GM06990 (cell line): Measurements from ENCODE around the gene GJA1.

Experiments used
- DNase-seq: peaks from one replicate; pipeline ENCODE4 v3.0.0-alpha.2; 2011; ENCODE audit not compliant: insufficient read length; ENCODE audit errors: extremely low read depth
- H3K27me3 ChIP-seq: replicated peaks from 2 replicates; pipeline ENCODE4 v1.6.0; 2011; ENCODE audit warnings: low read length; ENCODE audit not compliant: control insufficient read depth, insufficient read depth
- H3K36me3 ChIP-seq: 2 replicates; pipeline ENCODE4 v1.5.1; 2011; ENCODE audit warnings: low read length; ENCODE audit not compliant: control insufficient read depth, insufficient read depth
- H3K4me3 ChIP-seq: replicated peaks from 2 replicates; pipeline ENCODE4 v1.5.1; 2011; ENCODE audit warnings: low read depth, mild to moderate bottlenecking, control low read depth, low read length
- TF ChIP-seq, protein P1 (sequence below): IDR thresholded peaks from 2 replicates; pipeline ENCODE4 v1.5.1; 2011; ENCODE audit warnings: low read length, control low read depth, mild to moderate bottlenecking, inconsistent platforms; ENCODE audit not compliant: insufficient read depth, poor library complexity, severe bottlenecking

GJA1 gene

DNA sequence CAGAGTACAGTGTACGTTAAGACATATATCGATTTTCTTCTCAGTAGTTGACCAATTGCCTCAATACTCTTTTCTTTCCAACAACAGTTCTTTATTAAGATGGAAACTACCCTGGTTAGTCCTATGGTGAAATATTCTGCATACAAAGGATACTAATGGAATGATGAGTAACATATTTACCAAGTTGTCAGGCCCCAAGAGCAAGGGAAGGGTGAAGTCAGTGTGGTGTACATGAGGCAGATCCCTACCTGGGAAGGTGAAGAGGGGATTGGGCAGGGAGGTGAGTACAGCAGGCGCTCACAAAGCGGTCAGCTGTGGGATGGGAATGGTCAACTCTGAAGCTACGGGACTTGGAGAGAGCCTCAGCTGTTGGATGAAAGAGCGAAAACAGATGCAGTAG, 29.7 kb downstream of the GJA1 start:
- H3K4me3 ChIP-seq: no peak overlapping the region
- H3K27me3 ChIP-seq: no peaks in the 10 kb centered on the region
- DNase-seq: no peak
- TF ChIP-seq, protein P1, sequence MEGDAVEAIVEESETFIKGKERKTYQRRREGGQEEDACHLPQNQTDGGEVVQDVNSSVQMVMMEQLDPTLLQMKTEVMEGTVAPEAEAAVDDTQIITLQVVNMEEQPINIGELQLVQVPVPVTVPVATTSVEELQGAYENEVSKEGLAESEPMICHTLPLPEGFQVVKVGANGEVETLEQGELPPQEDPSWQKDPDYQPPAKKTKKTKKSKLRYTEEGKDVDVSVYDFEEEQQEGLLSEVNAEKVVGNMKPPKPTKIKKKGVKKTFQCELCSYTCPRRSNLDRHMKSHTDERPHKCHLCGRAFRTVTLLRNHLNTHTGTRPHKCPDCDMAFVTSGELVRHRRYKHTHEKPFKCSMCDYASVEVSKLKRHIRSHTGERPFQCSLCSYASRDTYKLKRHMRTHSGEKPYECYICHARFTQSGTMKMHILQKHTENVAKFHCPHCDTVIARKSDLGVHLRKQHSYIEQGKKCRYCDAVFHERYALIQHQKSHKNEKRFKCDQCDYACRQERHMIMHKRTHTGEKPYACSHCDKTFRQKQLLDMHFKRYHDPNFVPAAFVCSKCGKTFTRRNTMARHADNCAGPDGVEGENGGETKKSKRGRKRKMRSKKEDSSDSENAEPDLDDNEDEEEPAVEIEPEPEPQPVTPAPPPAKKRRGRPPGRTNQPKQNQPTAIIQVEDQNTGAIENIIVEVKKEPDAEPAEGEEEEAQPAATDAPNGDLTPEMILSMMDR: no peak
- H3K36me3 ChIP-seq: no peaks in the 10 kb centered on the region

DNA sequence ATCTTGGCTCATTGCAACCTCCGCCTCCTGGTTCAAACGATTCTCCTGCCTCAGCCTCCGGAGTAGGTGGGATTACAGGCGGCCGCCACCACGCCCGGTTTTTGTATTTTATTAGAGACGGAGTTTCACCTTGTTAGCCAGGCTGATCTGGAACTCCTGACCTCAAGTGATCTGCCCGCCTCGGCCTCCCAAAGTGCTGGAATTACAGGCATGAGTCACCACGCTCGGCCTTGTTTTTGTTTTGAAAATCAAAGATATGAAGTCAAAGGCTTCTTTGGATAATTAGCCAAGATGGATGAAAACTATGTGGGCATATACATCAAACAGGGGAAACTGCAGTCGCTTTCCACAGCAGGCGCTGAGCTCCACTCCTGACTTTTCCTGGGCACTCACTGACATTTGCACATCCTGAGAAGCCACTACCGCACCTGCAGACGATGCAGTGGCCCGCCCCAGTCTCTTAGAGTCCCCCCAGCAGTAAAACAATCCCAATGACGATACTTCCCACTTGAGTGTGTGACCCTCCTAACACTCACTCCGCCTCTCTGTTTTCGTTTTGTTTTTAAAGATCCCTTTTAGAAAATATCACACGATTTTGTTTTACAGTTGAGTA, 44.1 kb downstream of the GJA1 start:
- TF ChIP-seq, protein P1: no peak
- DNase-seq: no peak
- Histone ChIP-seq H3K27me3 (no peaks in the 10 kb centered on the region), H3K4me3 (no peak overlapping the region), H3K36me3 (no peaks in the 10 kb centered on the region)

DNA sequence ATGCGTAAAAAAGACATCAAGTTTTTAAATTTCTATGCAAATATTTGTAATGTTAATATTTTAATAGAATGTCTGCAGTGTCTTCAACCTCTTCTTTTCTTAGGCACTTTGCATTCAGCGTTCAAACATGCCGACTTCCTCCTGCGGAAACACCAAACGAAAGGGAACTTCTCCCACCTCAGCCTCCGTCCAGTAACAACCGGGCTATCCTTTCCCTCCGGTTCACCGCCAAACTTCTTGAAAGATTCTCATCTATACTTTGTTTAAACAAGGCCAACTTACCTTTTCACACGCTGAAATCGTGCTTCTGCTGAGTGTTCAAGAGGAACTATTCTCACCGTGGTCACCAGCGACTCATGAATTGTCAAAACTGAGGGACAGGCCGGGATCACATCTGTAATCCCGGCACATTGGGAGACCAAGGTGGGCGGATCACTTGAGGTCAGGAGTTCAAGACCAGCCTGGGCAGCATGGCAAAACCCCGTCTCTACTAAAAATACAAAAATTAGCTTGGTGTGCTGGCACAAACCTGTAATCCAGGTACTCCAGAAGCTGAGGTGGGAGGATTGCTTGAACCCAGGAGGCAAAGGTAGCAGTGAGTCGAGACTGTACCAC, 44.8 kb downstream of the GJA1 start:
- Histone ChIP-seq H3K4me3 (no peak overlapping the region), H3K36me3 (no peaks in the 10 kb centered on the region), H3K27me3 (no peaks in the 10 kb centered on the region)
- TF ChIP-seq, protein P1: no peak
- DNase-seq: no peak

DNA sequence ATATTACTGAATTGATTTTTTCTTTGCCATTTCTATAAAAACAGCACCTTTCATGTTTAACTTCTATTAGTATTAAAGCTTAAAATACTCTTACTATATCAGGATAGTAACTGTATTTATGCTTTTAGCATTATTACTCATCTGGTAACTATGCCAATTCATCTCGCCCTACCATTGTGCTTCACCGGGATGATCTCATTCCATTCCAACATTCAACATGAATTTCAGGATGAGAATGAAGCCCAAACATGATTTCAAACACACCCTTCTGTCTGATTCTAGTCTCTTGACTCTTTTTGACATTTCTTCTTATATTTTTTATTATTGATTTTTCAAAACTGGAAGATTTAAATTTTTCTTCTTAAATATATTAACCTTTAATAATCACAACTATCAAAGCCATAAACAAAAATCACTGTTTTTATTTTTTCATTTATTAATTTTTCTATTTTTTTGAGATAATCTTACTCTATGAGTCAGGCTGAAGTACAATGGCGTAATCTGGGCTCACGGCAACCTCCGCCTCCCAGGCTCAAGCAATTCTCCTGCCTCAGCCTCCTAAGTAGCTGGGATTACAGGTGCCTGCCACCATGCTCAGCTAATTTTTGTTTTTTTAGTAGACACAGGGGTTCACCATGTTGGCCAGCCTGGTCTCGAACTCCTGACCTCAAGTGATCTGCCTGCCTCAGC, 46.7 kb downstream of the GJA1 start:
- Histone ChIP-seq H3K27me3 (no peaks in the 10 kb centered on the region), H3K36me3 (no peaks in the 10 kb centered on the region), H3K4me3 (no peak overlapping the region)
- no peak for DNase-seq
- TF ChIP-seq, protein P1: no peak

- DNase-seq: no peak
- no peak overlapping the region for H3K4me3 ChIP-seq
Measured at GRCh38 chr6:121482751-121483150, 47.3 kb downstream of the GJA1 start.

More at GRCh38 chr6:121482751-121483150, 47.3 kb downstream of the GJA1 start:
- no peaks in the 10 kb centered on the region for H3K36me3 ChIP-seq
- H3K27me3 ChIP-seq: no peaks in the 10 kb centered on the region
- TF ChIP-seq, protein P1: no peak
